T-helper 1 cell (primary cell): ENCODE results near the gene SV2B.
A peak's percentile ranks its signal among the peaks of the same experiment; 100 is the strongest.
"Not testable (repeated sequence)": the region's sequence is repeated elsewhere in the genome, so short reads cannot be mapped to it uniquely, and the experiment has no call there.

Experiments
- DNase-seq, 5 donors: peaks; one replicate each; pipeline ENCODE4 v3.0.0-alpha.2; 2012 to 2020
- total RNA-seq, 4 donors: gene quantifications; one replicate each; lab custom pipeline; 2026; lab: John Stamatoyannopoulos, UW

Gene SV2B
- total RNA-seq: 0 to 0.46 (median 0.13) reads per million in 4 donors

DNA sequence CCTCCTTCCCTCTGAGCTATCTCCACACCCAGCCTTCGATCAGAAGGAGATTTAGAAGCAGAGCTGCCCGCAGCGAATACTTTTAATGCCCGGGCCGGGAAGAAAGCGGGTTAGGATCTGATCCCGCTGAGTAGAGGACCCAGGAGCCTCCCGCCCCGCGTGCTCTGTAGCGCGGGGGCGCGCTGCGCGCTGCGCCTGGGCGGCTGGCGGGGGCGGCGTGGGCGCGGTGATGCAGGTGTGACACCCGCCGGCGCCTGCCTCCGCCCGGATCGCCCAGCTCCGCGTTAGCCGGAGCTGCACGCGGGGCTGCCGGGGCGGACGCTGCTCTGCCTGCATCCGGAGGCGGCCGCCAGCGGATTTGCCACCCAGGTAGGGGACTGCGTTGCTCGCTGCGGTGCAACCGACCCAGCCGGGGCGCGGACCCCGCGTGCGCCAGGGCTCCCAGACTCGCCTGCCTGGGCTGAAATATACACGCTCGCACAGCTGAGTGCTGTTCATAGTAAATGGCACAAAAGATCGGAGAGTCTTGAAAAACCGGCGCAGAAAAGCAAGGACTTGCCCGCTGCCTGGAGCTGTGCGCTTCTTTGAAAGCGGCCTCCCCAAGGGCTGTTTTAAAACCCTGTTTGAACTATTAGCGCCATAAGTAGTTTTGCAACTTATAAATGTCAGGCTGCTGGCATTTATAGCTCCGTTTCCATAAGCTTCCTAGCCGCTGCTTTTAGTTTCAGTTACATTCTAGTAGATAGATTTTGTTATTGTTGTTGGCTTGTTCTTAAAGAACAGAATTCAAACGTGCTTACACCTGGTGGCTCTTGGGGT is at the start of gene SV2B:
TSS of gene SV2B (plus strand) at position 263 of the 819 bp plus-strand sequence. CDS start 126,007 bp downstream, outside the sequence.
- DNase-seq: peak in 3 of 5 donors; percentile 10 to 52 (median 10)

DNA sequence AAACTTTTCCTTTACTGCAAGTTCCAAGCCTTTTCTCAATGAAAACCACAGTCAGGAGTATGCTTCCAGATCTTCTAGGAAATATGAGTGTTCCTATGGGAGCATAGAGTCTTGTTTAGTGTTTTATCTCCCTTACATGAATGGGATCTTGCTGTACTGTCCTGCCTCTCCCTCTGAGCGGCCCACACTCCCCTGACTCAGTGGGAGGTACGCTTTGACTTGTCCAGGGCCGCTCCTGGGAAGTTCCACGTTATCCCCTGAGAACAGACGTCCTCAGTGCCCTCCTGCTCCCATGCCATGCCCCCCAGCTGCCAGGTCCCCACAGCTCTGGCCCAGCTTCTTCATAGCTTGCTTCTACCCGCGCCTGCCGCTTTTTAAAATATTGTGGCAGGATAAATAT is 48.8 kb upstream of the SV2B start:
- no peak for DNase-seq

DNA sequence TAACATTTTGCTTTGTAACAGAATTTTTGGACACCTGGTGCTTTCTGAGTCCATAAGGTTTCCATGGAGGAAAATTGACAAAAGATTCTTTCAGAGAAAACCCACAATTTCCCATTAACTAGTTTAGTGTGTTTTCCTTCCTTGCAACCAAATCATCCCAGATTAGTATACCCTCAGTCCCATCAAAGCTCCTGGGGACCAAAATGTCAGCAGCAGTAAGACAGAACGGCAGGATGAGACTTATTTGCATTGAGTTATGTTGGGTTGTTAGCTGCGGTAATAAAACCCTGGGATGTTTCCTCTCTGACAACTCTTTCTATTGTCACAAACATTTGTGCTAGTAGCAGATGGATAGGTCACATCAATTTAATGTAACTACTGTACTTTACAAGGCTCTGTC is 45.2 kb upstream of the SV2B start:
- no peak for DNase-seq

- DNase-seq: peak in 2 of 5 donors; percentile 7 to 10
Measured at GRCh38 chr15:91055548-91056331, 44.3 kb upstream of the SV2B start.

DNA sequence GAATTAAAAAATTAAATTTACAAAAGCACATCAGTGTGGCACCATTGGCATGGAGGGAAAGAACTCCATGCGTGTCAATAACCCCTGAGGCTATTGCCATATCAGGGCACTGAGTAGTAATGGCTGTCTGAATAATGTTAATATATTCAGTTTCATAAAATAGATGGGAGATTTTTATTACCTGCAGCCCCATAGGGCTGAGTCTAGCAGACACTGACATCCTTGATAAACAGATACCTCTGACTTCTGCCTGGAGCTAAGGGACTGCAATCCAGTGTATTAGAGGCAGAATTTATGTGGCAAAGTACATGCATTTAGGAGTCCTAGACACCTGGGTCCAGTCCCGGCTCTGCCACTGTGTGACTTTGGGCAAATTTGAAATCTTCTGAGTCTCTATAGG is 38.8 kb upstream of the SV2B start:
- no peak for DNase-seq

GRCh38 chr15:91061997-91062396 is 38.1 kb upstream of the SV2B start:
- DNase-seq: no peak

DNA sequence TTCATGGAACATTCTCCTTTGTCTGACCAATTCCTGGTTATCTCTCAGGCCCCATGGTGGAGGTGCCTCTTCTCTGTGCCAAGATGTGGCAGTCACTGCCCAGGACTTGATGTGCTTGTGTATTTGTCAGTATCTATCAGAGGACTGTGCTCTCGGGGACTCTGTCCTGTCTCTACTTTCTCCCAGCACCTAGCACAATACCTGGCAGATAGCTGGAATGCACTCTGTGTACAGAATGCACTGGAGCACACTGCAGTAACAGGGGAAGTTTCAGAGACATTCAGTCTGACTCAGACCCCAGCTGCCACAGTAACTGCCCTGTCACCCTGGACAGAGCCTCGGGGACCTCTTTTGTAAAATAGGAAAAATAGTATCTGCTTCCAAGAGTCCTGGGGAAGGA is 34.6 kb upstream of the SV2B start:
- DNase-seq: no peak

DNA sequence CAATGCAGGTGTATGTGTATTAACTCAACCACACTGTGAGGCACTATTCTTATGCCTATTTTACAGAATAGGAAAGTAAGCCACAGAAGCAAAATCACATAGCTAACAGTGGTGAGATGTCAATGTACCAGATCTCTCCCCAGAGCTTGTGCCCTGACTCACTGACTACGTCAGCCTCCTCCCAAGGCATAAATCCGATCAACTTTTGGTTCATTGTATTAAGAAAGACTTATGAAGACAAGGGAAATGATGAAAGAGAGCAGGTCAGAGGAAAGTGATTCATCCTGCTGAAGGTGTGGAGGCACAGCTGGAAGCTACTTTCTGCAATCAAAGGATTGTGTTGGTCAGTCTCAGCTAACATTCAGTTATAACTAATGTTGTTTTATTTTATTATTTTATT is 33.0 kb upstream of the SV2B start:
- no peak for DNase-seq

GRCh38 chr15:91068436-91068835 is 31.6 kb upstream of the SV2B start:
- no peak for DNase-seq

- no peak for DNase-seq
Measured at GRCh38 chr15:91068966-91069365, 31.1 kb upstream of the SV2B start.

DNA sequence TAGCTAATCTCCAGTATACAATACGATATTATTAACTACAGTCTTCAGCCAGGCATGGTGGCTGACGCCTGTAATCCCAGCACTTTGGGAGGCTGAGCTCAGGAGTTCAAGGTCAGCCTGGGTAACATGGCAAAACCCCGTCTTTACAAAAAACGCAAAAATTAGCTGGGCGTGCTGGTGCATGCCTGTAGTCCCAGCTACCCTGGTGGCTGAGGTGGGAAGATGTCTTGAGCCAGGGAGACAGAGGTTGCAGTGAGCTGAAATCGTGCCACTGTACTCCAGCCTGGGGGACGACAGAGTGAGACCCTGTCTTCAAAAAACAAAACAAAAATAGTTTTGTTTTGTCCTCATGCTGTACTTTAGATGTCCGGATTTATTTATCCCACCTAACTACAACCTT is 29.2 kb upstream of the SV2B start:
- DNase-seq: no peak

- no peak for DNase-seq
Measured at GRCh38 chr15:91072161-91072560, 27.9 kb upstream of the SV2B start.

DNA sequence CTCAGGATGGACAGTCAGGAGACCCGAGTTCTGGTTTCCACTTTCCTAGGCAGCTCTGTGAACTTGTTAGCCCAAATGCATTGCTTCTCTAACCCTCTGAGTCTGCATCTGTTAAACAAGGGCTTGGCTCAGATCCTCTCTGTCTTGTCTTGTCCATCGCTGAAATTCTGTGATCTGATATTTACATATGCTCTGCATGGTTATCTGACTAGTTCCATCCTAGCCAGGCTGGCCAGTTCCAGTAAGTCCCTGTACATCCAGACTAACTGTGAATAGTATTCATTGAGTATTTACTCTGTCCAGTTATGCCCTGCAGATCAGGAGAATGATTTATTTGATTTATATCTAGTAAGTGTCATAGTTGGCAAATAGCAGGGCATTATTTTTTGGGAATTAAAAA is 27.0 kb upstream of the SV2B start:
- no peak for DNase-seq

- DNase-seq: no peak
Measured at GRCh38 chr15:91073768-91074167, 26.3 kb upstream of the SV2B start.

DNA sequence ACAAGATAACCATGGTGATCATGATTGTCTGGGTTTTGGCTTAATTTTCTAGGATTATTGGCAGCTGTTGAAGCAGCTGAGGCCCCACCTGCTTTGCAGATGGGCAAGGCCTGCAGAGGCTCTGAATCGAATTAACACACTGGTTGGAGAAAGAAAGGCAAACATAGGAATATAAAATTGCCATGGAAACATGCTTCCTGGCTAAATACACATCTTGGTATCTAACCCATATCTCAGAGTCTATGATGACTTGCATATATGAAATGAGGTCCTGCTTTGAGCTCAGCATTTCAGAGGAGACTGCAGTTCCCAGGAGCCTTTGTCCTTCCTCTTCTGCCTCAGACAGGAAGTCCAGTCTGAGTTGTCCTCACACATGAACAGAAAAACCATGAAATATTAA is 24.3 kb upstream of the SV2B start:
- DNase-seq: no peak

DNA sequence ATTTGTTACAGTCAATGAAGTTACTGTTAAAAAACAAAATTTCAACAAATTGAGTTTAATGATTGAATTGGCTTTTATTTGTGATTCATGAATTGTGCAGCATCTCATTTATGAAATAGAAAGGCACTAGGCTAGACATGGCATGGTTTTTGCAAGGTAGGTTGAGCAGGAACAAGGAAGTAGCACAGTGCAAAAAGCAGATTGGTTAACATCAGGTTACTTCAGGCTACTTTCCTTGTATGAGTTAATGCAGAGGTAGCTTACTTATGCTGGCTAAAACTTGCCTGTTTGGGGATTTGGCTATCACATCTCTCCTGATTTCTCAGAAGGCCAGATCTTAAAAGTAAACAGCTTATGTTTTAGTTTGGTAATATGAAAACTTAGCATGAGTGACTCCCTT is 23.0 kb upstream of the SV2B start:
- no peak for DNase-seq

- DNase-seq: not testable (repeated sequence)
Measured at GRCh38 chr15:91093866-91094265, 6.2 kb upstream of the SV2B start.

- DNase-seq: no peak
Measured at GRCh38 chr15:91098451-91098850, 1.6 kb upstream of the SV2B start.

GRCh38 chr15:91099616-91099994 is 452 bp upstream of the SV2B start:
- DNase-seq: peak in 1 of 5 donors; percentile 9

DNA sequence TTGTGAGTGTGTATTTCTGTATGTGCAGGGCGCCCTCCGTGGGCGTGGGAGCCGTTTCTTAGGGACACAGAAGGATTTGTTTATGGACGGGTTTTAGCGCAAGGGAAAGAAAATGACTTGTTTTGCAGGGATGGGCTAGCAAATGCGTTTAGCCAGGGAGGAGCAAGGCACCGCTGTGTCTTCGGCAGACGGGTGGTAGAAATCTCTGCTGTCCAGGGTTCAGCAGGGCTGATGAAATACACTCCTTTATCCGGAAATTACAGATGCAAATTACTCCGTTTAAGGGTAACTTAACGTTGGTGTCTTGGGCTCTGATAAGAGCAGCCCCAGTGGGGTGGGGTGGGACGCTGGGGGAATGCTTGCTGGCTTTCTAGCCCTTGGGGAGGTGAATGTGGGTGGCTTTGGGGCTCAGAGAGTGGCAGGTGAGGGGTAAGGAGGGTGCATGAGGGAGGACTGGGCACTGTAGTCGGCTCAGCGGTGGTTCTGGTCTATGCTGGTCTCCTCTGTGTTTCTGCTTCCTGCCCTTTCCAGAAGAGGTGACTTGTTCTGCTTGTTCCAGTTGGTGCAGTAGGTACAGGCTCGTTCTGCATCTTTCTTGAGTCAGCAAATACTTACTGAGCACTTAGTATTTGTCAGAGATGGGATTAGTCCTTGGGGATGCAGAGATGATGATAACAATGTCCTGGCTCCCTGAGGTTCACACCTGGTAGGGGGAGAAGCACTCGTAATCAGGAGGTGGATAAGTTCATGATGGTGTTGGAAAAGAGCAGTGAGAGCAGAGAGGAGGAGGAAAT is 954 bp downstream of the SV2B start:
- DNase-seq: peak in 1 of 5 donors; percentile 3

GRCh38 chr15:91101608-91101920 is 1.5 kb downstream of the SV2B start:
- no peak for DNase-seq

DNA sequence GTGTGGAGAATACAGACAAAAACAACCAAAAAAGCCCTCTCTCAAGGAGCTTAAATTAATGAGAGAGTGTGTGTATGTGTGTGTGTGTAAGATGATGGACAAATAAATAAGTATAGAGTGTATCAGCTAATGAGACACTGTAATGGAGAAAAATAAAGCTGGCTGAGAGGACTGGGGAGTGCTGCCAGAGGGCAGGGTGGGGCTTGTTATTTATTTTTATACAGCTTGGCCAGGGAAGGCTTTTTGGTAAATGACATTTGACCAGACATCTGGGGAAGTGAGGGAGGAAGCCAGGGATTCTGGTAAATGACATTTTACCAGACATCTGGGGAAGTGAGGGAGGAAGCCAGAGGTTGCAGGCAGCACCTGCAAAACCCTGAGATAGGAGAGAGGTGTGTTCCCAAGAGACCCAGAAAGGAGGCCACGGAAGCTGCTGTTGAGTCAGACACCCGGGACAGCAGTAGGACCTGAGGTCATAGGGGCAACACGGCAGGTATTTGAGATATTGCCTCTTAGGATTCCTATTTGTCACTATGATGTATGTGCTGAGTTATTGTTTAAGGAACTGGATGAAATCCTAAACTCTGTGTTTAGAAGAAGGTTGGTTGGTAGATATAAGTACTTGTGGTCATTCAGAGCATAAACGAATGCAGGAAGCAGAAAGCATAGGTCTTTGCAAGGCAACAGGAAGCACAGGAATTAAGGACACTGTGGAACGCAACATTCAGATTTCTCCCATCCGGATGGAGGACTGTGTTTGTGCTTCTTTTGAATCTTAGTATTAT is 2.7 kb downstream of the SV2B start:
- DNase-seq: no peak

GRCh38 chr15:91104111-91104510 is 4.1 kb downstream of the SV2B start:
- DNase-seq: no peak
